Activated B cell treated with CpG ODN at 0.5 μM for 24 hours (primary cell): Measurements from ENCODE around the gene SIN3A. TPM values are rescaled to one million over a fixed set of nuclear protein-coding genes. Genes with fewer than 3 reads are reported as not detected.

Experiments used
- ATAC-seq: fragments of 200-7000 bp; cut with Tn5 transposase; one replicate; pipeline ENCODE4 v1.10.0; 2021; ENCODE audit warnings: low read depth, mild to moderate bottlenecking, moderate library complexity
- CTCF ChIA-PET: fragments of 350-600 bp; sonication (Branson Sonifier 250); formaldehyde crosslinking; loops from one replicate; lab custom pipeline; 2021; ENCODE audit warnings: antibody characterized with exemption; lab: Charles Lee
- POLR2A ChIA-PET: fragments of 350-600 bp; sonication (Branson Sonifier 250); formaldehyde crosslinking; loops from one replicate; lab custom pipeline; 2021; ENCODE audit warnings: antibody characterized with exemption; lab: Charles Lee
- DNase-seq: peaks from one replicate; pipeline ENCODE4 v3.0.0; 2022
- H3K27ac Mint-ChIP-seq: one replicate; pipeline ENCODE4 v1.8.0; 2020; ENCODE audit warnings: mixed read lengths
- H3K27me3 Mint-ChIP-seq: one replicate; pipeline ENCODE4 v1.8.0; 2021; ENCODE audit warnings: mixed read lengths
- H3K36me3 Mint-ChIP-seq: one replicate; pipeline ENCODE4 v1.8.0; 2021; ENCODE audit warnings: low read depth, mixed read lengths
- H3K4me1 Mint-ChIP-seq: one replicate; pipeline ENCODE4 v1.8.0; 2021; ENCODE audit warnings: mixed read lengths
- H3K4me3 Mint-ChIP-seq: one replicate; pipeline ENCODE4 v1.8.0; 2020; ENCODE audit warnings: mild to moderate bottlenecking, mixed read lengths
- H3K9me3 Mint-ChIP-seq: one replicate; pipeline ENCODE4 v1.8.0; 2020; ENCODE audit warnings: mixed read lengths
- CTCF ChIP-seq: fragments of 200-600 bp; IDR thresholded peaks from one replicate; pipeline ENCODE4 v1.8.0; 2022; ENCODE audit warnings: antibody characterized with exemption, mild to moderate bottlenecking
- intact Hi-C: fragments of 100-400 bp; cut with micrococcal nuclease; formaldehyde crosslinking; loops from one replicate; pipeline ENCODE4 v1.15.1; 2024
- total RNA-seq: library from RNA; stranded (reverse); gene quantifications from 2 replicates; pipeline ENCODE4 v1.2.3, GENCODE V29; 2022

The SIN3A gene
- total RNA-seq, 1 donor from 2014 or later = 122 TPM

DNA sequence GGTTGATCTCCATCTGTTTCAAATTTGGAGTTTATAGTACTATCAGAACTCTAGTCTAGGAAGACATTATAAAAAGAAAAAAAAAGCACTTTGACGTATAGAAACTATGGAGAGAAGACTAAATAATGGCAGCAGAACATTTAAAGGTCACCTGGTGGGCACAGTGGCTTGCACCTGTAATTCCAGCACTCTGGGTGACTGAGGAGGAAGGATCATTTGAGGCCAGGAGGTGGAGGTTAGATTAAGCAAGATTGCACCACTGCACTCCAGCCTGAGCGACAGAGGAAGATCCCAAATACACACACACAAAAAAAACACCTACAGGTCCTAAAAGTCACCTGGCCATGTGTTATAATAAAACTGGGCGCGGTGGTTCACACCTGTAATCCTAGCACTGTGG, 13.8 kb downstream of the SIN3A start:
- intact Hi-C loops = no loop called here
- no peak overlapping the region for H3K4me3 Mint-ChIP-seq

GRCh38 chr15:75436881-75437280, 14.6 kb downstream of the SIN3A start:
- H3K27me3 Mint-ChIP-seq = no peaks in the 10 kb centered on the region
- peaks cover 31% of the 10 kb centered on the region for H3K4me1 Mint-ChIP-seq
- intact Hi-C loops = no loop called here
- CTCF ChIA-PET = interaction anchor here (0.6 kb wide), 1 partner anchor 14 kb away, joined by 3 read pairs; no protein-coding TSS in a partner anchor
- H3K27ac Mint-ChIP-seq = no peak overlapping the region
- ATAC-seq (no peak), DNase-seq (no peak)
- H3K9me3 Mint-ChIP-seq = no peaks in the 10 kb centered on the region
- peaks cover 51% of the 10 kb centered on the region for H3K36me3 Mint-ChIP-seq
- TF ChIP-seq CTCF = no peak
- POLR2A ChIA-PET = no interaction called here
- no peak overlapping the region for H3K4me3 Mint-ChIP-seq

More for the DNA sequence above, 13.8 kb downstream of the SIN3A start:
- no peaks in the 10 kb centered on the region for H3K27me3 Mint-ChIP-seq
- ChIA-PET CTCF (no interaction called here), POLR2A (no interaction called here)
- H3K9me3 Mint-ChIP-seq = no peaks in the 10 kb centered on the region
- DNase-seq = no peak
- H3K4me1 Mint-ChIP-seq = peaks cover 31% of the 10 kb centered on the region
- peaks cover 52% of the 10 kb centered on the region for H3K36me3 Mint-ChIP-seq
- no peak overlapping the region for H3K27ac Mint-ChIP-seq
- no peak for ATAC-seq
- TF ChIP-seq CTCF = no peak

DNA sequence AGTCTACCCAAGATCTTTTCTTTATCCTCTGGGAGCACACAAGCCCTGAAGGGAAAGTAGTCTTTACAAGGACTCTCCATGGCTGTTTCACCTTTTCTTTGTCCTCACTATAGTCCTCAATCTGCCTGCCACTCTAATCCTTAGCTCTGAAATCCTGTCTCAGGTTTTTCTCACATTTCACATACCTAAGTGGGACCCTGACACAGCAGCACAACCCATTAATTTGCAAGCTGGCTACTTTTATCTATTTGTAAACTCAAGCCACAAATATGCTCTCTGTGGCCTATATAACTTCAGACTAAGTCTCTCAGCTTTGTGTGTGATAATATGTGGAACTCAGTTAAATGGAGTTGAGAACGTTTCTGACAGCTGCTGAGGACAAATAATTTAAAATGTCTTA, 19.8 kb downstream of the SIN3A start:
- ChIA-PET CTCF (no interaction called here), POLR2A (interaction anchor here (0.7 to 1.1 kb wide), 2 partner anchors 20 to 51 kb away, joined by 3 to 20 read pairs; partner anchors contain the start of gene SIN3A)
- no peaks in the 10 kb centered on the region for H3K9me3 Mint-ChIP-seq
- TF ChIP-seq CTCF = no peak
- H3K4me1 Mint-ChIP-seq = peaks cover 18% of the 10 kb centered on the region
- H3K4me3 Mint-ChIP-seq = no peak overlapping the region
- ATAC-seq = no peak
- H3K36me3 Mint-ChIP-seq = peaks cover 58% of the 10 kb centered on the region
- intact Hi-C loops = no loop called here
- H3K27me3 Mint-ChIP-seq = no peaks in the 10 kb centered on the region
- no peak overlapping the region for H3K27ac Mint-ChIP-seq
- DNase-seq = no peak

- no peak overlapping the region for H3K4me3 Mint-ChIP-seq
- CTCF ChIA-PET = no interaction called here
- peaks cover 18% of the 10 kb centered on the region for H3K4me1 Mint-ChIP-seq
- no peaks in the 10 kb centered on the region for H3K27me3 Mint-ChIP-seq
- POLR2A ChIA-PET = interaction anchor here (0.6 to 1.1 kb wide), 3 partner anchors 20 to 431 kb away, joined by 3 to 20 read pairs (median 5); partner anchors contain the start of gene SIN3A
- DNase-seq (no peak), ATAC-seq (no peak)
- intact Hi-C loops = no loop called here
- H3K36me3 Mint-ChIP-seq = peaks cover 60% of the 10 kb centered on the region
- H3K9me3 Mint-ChIP-seq = no peaks in the 10 kb centered on the region
- no peak overlapping the region for H3K27ac Mint-ChIP-seq
- no peak for TF ChIP-seq CTCF
These were observed 20.2 kb downstream of the SIN3A start for GRCh38 chr15:75431270-75431669.

DNA sequence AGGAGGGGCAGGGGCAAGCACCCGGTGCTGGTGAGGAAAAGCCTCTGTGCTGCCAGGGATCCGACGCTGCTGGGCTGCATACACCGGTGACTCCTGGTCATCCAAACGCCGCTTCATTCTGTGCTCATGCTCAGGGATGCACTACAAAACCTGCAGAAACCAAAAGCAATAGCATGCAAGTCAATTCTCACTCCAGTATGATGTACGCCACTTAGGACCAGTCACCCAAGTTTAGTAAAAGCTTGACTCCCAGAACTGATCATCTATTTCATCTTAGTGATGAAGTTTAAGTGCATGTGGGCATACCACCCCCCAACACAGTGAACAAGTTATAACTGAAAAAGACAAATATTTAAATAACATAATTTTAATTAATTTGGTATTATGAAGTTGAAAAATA, 21.2 kb downstream of the SIN3A start:
- peaks cover 63% of the 10 kb centered on the region for H3K36me3 Mint-ChIP-seq
- DNase-seq (no peak), ATAC-seq (no peak)
- ChIA-PET CTCF (no interaction called here), POLR2A (no interaction called here)
- no peak for TF ChIP-seq CTCF
- no peaks in the 10 kb centered on the region for H3K27me3 Mint-ChIP-seq
- H3K27ac Mint-ChIP-seq = no peak overlapping the region
- no peaks in the 10 kb centered on the region for H3K9me3 Mint-ChIP-seq
- H3K4me3 Mint-ChIP-seq = no peak overlapping the region
- intact Hi-C loops = no loop called here
- H3K4me1 Mint-ChIP-seq = peaks cover 18% of the 10 kb centered on the region
